Measurements from ENCODE around the gene PPP3CB. TPM values are rescaled to one million over a fixed set of nuclear protein-coding genes. Genes with fewer than 3 reads are reported as not detected.

PPP3CB gene
- total RNA-seq, 1 donor from 2014 or later = 47.0 TPM

GRCh38 chr10:73404690-73405089, 91.1 kb downstream of the PPP3CB start:
- no peaks in the 10 kb centered on the region for H3K9me3 ChIP-seq (ENCODE audit: low read depth)
- H3K4me1 Mint-ChIP-seq = no peaks in the 10 kb centered on the region
- peaks cover 2% of the 10 kb centered on the region for H3K36me3 Mint-ChIP-seq
- peaks cover 8% of the 10 kb centered on the region for H4K20me1 ChIP-seq (ENCODE audit: low read depth)
- no peaks in the 10 kb centered on the region for H3K27me3 ChIP-seq
- no peak for DNase-seq (ENCODE audit: low spot score)
- H3K27ac ChIP-seq = no peak overlapping the region
- H3K4me1 ChIP-seq = no peaks in the 10 kb centered on the region
- H3K4me3 ChIP-seq = no peak overlapping the region
- H3K9ac ChIP-seq = no peak overlapping the region
- no peak overlapping the region for H3K4me2 ChIP-seq
- H2AFZ ChIP-seq (replicated peaks) = no peak overlapping the region
- H3K36me3 ChIP-seq = no peaks in the 10 kb centered on the region
- H3K4me3 Mint-ChIP-seq = no peak overlapping the region
- peaks cover 90% of the 10 kb centered on the region for H3K79me2 ChIP-seq (ENCODE audit: low read depth)
- H3K27me3 Mint-ChIP-seq (ENCODE audit: insufficient read depth, low read depth) = peaks cover 2% of the 10 kb centered on the region
- no peaks in the 10 kb centered on the region for H3K9me3 Mint-ChIP-seq
- H3F3A ChIP-seq (ENCODE audit: low read depth) = no peaks in the 10 kb centered on the region
- TF ChIP-seq EZH2phosphoT487 (IDR thresholded peaks at IDR 0.05) (no peak), EZH2 (IDR thresholded peaks at IDR 0.05) (no peak)
- TF ChIP-seq, protein P1, sequence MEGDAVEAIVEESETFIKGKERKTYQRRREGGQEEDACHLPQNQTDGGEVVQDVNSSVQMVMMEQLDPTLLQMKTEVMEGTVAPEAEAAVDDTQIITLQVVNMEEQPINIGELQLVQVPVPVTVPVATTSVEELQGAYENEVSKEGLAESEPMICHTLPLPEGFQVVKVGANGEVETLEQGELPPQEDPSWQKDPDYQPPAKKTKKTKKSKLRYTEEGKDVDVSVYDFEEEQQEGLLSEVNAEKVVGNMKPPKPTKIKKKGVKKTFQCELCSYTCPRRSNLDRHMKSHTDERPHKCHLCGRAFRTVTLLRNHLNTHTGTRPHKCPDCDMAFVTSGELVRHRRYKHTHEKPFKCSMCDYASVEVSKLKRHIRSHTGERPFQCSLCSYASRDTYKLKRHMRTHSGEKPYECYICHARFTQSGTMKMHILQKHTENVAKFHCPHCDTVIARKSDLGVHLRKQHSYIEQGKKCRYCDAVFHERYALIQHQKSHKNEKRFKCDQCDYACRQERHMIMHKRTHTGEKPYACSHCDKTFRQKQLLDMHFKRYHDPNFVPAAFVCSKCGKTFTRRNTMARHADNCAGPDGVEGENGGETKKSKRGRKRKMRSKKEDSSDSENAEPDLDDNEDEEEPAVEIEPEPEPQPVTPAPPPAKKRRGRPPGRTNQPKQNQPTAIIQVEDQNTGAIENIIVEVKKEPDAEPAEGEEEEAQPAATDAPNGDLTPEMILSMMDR (IDR thresholded peaks at IDR 0.05) = no peak
- H3K27ac Mint-ChIP-seq = no peak overlapping the region

DNA sequence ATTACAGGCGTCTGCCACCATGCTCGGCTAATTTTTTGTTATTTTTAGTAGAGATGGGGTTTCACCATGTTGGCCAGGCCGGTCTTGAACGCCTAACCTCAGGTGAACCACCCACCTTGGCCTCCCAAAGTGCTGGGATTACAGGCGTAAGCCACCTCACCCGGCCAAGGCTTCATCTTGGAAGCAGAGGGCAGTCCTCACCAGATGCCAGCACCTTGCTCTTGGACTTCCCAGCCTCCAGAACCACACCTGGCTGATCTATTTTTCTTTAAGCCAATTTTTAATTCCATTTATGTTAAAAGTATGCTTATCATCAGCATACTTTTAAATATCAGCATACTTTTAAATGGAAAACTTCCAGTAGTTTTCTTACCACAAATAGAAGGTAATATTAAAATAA, 94.2 kb downstream of the PPP3CB start:
- Histone ChIP-seq H3K9ac (no peak overlapping the region), H3K27me3 (no peaks in the 10 kb centered on the region), H4K20me1 (ENCODE audit: low read depth) (no peaks in the 10 kb centered on the region), H3K4me2 (no peak overlapping the region), H3K9me3 (ENCODE audit: low read depth) (no peaks in the 10 kb centered on the region), H3K79me2 (ENCODE audit: low read depth) (peaks cover 60% of the 10 kb centered on the region), H3F3A (ENCODE audit: low read depth) (no peaks in the 10 kb centered on the region), H2AFZ (replicated peaks) (no peak overlapping the region), H3K27ac (no peak overlapping the region), H3K4me3 (no peak overlapping the region), H3K36me3 (no peaks in the 10 kb centered on the region), H3K4me1 (no peaks in the 10 kb centered on the region)
- H3K4me3 Mint-ChIP-seq = no peak overlapping the region
- no peaks in the 10 kb centered on the region for H3K9me3 Mint-ChIP-seq
- no peak overlapping the region for H3K27ac Mint-ChIP-seq
- peaks cover 2% of the 10 kb centered on the region for H3K36me3 Mint-ChIP-seq
- TF ChIP-seq EZH2 (IDR thresholded peaks at IDR 0.05) (no peak), EZH2phosphoT487 (IDR thresholded peaks at IDR 0.05) (no peak)
- TF ChIP-seq, protein P1 (IDR thresholded peaks at IDR 0.05) = no peak
- H3K27me3 Mint-ChIP-seq (ENCODE audit: insufficient read depth, low read depth) = peaks cover 2% of the 10 kb centered on the region
- no peak for DNase-seq (ENCODE audit: low spot score)
- no peaks in the 10 kb centered on the region for H3K4me1 Mint-ChIP-seq

GRCh38 chr10:73399063-73399462, 96.8 kb downstream of the PPP3CB start:
- no peaks in the 10 kb centered on the region for H3K9me3 Mint-ChIP-seq
- no peaks in the 10 kb centered on the region for H3F3A ChIP-seq (ENCODE audit: low read depth)
- H2AFZ ChIP-seq (replicated peaks) = no peak overlapping the region
- H3K4me2 ChIP-seq = no peak overlapping the region
- no peak overlapping the region for H3K27ac ChIP-seq
- H3K9ac ChIP-seq = no peak overlapping the region
- H3K4me1 Mint-ChIP-seq = no peaks in the 10 kb centered on the region
- no peaks in the 10 kb centered on the region for H3K9me3 ChIP-seq (ENCODE audit: low read depth)
- TF ChIP-seq, protein P1 (IDR thresholded peaks at IDR 0.05) = no peak
- TF ChIP-seq EZH2phosphoT487 (IDR thresholded peaks at IDR 0.05) (no peak), EZH2 (IDR thresholded peaks at IDR 0.05) (no peak)
- H3K79me2 ChIP-seq (ENCODE audit: low read depth) = peaks cover 36% of the 10 kb centered on the region
- H3K27me3 ChIP-seq = no peaks in the 10 kb centered on the region
- peaks cover 7% of the 10 kb centered on the region for H3K36me3 Mint-ChIP-seq
- no peak overlapping the region for H3K4me3 Mint-ChIP-seq
- H3K4me3 ChIP-seq = no peak overlapping the region
- H3K27me3 Mint-ChIP-seq (ENCODE audit: insufficient read depth, low read depth) = peaks cover 2% of the 10 kb centered on the region
- no peaks in the 10 kb centered on the region for H4K20me1 ChIP-seq (ENCODE audit: low read depth)
- no peak overlapping the region for H3K27ac Mint-ChIP-seq
- peaks cover 6% of the 10 kb centered on the region for H3K36me3 ChIP-seq
- DNase-seq (ENCODE audit: low spot score) = no peak
- H3K4me1 ChIP-seq = no peaks in the 10 kb centered on the region

All from neural progenitor cell (in vitro differentiated cells).